Epithelial cell of proximal tubule (primary cell): ENCODE results near the gene SERPINH1. TPM values are rescaled to one million over a fixed set of nuclear protein-coding genes. Genes with fewer than 3 reads are reported as not detected.

Experiments used
- DNase-seq: peaks from one replicate; pipeline ENCODE4 v3.0.0-alpha.2; 2011; ENCODE audit warnings: low read depth
- H3K4me3 ChIP-seq: 2 replicates; pipeline ENCODE4 v1.5.1; 2011; ENCODE audit warnings: low read depth, mild to moderate bottlenecking, low read length
- CTCF ChIP-seq: conservative IDR thresholded peaks from 2 replicates; pipeline ENCODE4 v1.5.1; 2012; ENCODE audit warnings: low read depth, mild to moderate bottlenecking, low read length
- total RNA-seq: library from RNA; depleted of rRNA; stranded (reverse); fragments of >200 nt; gene quantifications from 2 replicates; pipeline ENCODE4 v1.2.3, GENCODE V29; 2015

The SERPINH1 gene
- total RNA-seq, 1 donor from 2014 or later = 231 TPM

- no peak for DNase-seq
- no peak overlapping the region for H3K4me3 ChIP-seq
- peak; percentile 75 for TF ChIP-seq CTCF
Measured at GRCh38 chr11:75597636-75598035, 35.6 kb downstream of the SERPINH1 start.

GRCh38 chr11:75598264-75598663, 36.2 kb downstream of the SERPINH1 start:
- H3K4me3 ChIP-seq = no peak overlapping the region
- DNase-seq = no peak
- TF ChIP-seq CTCF = no peak

GRCh38 chr11:75598900-75599299, 36.8 kb downstream of the SERPINH1 start:
- TF ChIP-seq CTCF = no peak
- no peak for DNase-seq
- H3K4me3 ChIP-seq = no peak overlapping the region

GRCh38 chr11:75600356-75600755, 38.3 kb downstream of the SERPINH1 start:
- TF ChIP-seq CTCF = no peak
- no peak overlapping the region for H3K4me3 ChIP-seq
- no peak for DNase-seq

- DNase-seq = no peak
- H3K4me3 ChIP-seq = no peak overlapping the region
- TF ChIP-seq CTCF = no peak
Measured at GRCh38 chr11:75601494-75601893, 39.4 kb downstream of the SERPINH1 start.

GRCh38 chr11:75602951-75603350, 40.9 kb downstream of the SERPINH1 start:
- TF ChIP-seq CTCF = no peak
- no peak overlapping the region for H3K4me3 ChIP-seq
- DNase-seq = no peak
